HepG2 (cell line): ENCODE measurements around the gene DHRS13. TPM values are rescaled to one million over a fixed set of nuclear protein-coding genes. Genes with fewer than 3 reads are reported as not detected.

Source experiments
- CCAR2 ChIP-seq: fragments of 200-400 bp; formaldehyde crosslinking; optimal IDR thresholded peaks from 2 replicates; pipeline ENCODE3; 2018; ENCODE audit warnings: low read depth, mild to moderate bottlenecking, low read length, moderate library complexity
- ELF4 ChIP-seq: sonication (generic); formaldehyde crosslinking; IDR thresholded peaks from 2 replicates; pipeline ENCODE4 v1.5.0; 2020; ENCODE audit warnings: missing genetic modification reagents, mild to moderate bottlenecking, moderate library complexity, borderline replicate concordance
- HNRNPH1 ChIP-seq: fragments of 200-400 bp; formaldehyde crosslinking; optimal IDR thresholded peaks from 2 replicates; pipeline ENCODE3; 2017; ENCODE audit warnings: mild to moderate bottlenecking, low read depth, low read length
- NR2C2 ChIP-seq: sonication (generic); formaldehyde crosslinking; IDR thresholded peaks from 2 replicates; pipeline ENCODE4 v1.4.0; 2020; ENCODE audit warnings: missing genetic modification reagents, mild to moderate bottlenecking, moderate library complexity, borderline replicate concordance
- PITX1 ChIP-seq: sonication (generic); formaldehyde crosslinking; IDR thresholded peaks from 2 replicates; pipeline ENCODE4 v1.5.1; 2020; ENCODE audit warnings: mild to moderate bottlenecking, missing genetic modification reagents
- SOX5 ChIP-seq: IDR thresholded peaks from 2 replicates; pipeline ENCODE4 v1.6.1; 2016; ENCODE audit warnings: borderline replicate concordance
- SRSF4 ChIP-seq: fragments of 200-400 bp; formaldehyde crosslinking; IDR thresholded peaks from one replicate; pipeline ENCODE4 v1.6.1; 2018; ENCODE audit warnings: mild to moderate bottlenecking, low read depth, low read length, moderate library complexity; ENCODE audit not compliant: poor library complexity, severe bottlenecking
- SYNCRIP ChIP-seq: fragments of 200-400 bp; formaldehyde crosslinking; IDR thresholded peaks from 2 replicates; pipeline ENCODE4 v1.6.1; 2018; ENCODE audit warnings: mild to moderate bottlenecking, low read depth, low read length; ENCODE audit not compliant: insufficient read depth
- ZNF589 ChIP-seq: sonication (generic); formaldehyde crosslinking; conservative IDR thresholded peaks from 2 replicates; pipeline ENCODE4 v1.8.0; 2022; ENCODE audit warnings: mild to moderate bottlenecking, moderate library complexity, missing genetic modification reagents
- ZNF75D ChIP-seq: sonication (generic); formaldehyde crosslinking; IDR thresholded peaks from 2 replicates; pipeline ENCODE4 v1.8.1; 2023; ENCODE audit warnings: missing genetic modification reagents, mild to moderate bottlenecking, borderline replicate concordance
- polyA plus RNA-seq, 8 experiments: library from polyadenylated mRNA; depleted of rRNA in 3 of 8; stranded (reverse) in 7 of 8; unstranded in 1 of 8; fragments of >200 nt; fragmentation: Illumina TruSeq in 4 of 8; extraction: Trizol in 4 of 8; gene quantifications; 2 replicates each; pipeline versions ENCODE4 v1.2.1 to v1.2.3, GENCODE V29; 2011 to 2016; ENCODE audit warnings: low read depth in 4 of 8, missing spikeins in 1 of 8, mixed read lengths in 1 of 8; ENCODE audit not compliant: insufficient read depth in 1 of 8
- total RNA-seq, 5 experiments: library from RNA; depleted of rRNA; stranded (reverse); fragments of >200 nt; fragmentation: Illumina TruSeq; extraction: Trizol; gene quantifications; 2 replicates each; pipeline ENCODE4 v1.2.3, GENCODE V29; 2016; ENCODE audit warnings: low read depth in 1 of 5
- TF ChIP-seq, protein P1 (sequence below): IDR thresholded peaks from 2 replicates; pipeline ENCODE4 v1.6.1; 2016

DHRS13 gene
- total and polyA plus RNA-seq, 2 of the 13 experiments (the other 11 are each of a cell fraction or from before 2014, with no cell fraction given), result 11.8 to 12.6 TPM

DNA sequence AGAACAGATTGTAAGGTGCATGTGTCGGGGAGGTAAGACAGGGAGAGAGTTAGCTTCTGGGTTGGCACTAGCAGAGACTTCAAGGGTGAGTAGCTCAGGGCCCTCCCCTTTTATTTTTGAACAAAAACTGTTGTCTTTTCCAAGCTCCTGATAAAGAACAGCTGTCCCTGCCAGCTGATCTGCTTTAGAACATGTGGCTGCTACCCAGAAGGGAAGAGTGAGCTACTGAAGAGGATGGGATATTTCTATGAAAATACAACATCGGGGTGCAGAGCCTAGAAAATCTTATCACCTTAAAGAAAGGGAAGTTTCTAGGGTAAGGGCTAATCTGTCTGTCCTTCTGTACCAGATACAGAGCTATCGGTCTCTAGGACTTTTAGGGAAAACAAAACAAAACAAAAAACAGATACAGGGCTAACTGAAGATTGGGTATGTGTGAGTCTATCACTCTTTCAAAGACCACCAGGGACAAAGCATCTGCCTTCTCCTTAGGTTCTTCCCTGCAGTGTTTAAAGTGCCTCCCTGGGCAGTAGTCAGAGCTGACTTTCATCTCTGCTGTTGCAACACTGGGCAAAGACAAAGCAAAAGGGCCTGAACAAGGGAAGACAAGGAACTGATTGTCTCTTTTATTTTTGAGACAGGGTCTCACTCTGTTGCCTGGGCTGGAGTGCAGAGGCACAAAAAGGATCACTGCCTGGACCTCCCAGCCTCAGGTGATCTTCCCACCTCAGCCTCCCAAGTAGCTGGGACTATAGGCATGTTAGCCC is 5.0 kb upstream of the DHRS13 start (continued):
- TF ChIP-seq ZNF75D (CRISPR knock-in tag), result no peak
- TF ChIP-seq SRSF4, result no peak
- TF ChIP-seq ELF4, result no peak
- no peak for TF ChIP-seq NR2C2 (CRISPR knock-in tag)
- TF ChIP-seq, protein P1, sequence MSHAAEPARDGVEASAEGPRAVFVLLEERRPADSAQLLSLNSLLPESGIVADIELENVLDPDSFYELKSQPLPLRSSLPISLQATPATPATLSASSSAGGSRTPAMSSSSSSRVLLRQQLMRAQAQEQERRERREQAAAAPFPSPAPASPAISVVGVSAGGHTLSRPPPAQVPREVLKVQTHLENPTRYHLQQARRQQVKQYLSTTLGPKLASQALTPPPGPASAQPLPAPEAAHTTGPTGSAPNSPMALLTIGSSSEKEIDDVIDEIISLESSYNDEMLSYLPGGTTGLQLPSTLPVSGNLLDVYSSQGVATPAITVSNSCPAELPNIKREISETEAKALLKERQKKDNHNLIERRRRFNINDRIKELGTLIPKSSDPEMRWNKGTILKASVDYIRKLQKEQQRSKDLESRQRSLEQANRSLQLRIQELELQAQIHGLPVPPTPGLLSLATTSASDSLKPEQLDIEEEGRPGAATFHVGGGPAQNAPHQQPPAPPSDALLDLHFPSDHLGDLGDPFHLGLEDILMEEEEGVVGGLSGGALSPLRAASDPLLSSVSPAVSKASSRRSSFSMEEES (CRISPR knock-in tag), result no peak
- TF ChIP-seq SOX5 (CRISPR knock-in tag), result peak; percentile 41; the same call in 1 of the 2 replicates
- no peak for TF ChIP-seq HNRNPH1
- no peak for TF ChIP-seq CCAR2
- TF ChIP-seq SYNCRIP, result no peak
- no peak for TF ChIP-seq ZNF589 (CRISPR knock-in tag)
- TF ChIP-seq PITX1, result no peak
